Endothelial cell of umbilical vein (primary cell): ENCODE data around the gene PFKFB4. TPM values are rescaled to one million over a fixed set of nuclear protein-coding genes. Genes with fewer than 3 reads are reported as not detected.

Source experiments
- BruUV-seq: library from RNA; stranded (reverse); fragments of 400-500 nt; replicated peaks from 2 replicates; lab custom pipeline; 2021; lab: Mats Ljungman, UMichigan
- CTCF ChIA-PET: fragments of 300-600, 350-600 bp; sonication (Branson Sonifier 250); formaldehyde crosslinking; loops from one replicate; lab custom pipeline; 2021; ENCODE audit warnings: antibody characterized with exemption, inconsistent platforms; lab: Charles Lee
- POLR2A ChIA-PET: fragments of 300-600, 350-600 bp; sonication (Branson Sonifier 250); formaldehyde crosslinking; loops from one replicate; lab custom pipeline; 2021; ENCODE audit warnings: antibody characterized with exemption, inconsistent platforms; lab: Charles Lee
- DNase-seq: peaks from one replicate; pipeline ENCODE4 v3.0.0-alpha.2; 2011; ENCODE audit warnings: low read depth, low spot score
- FAIRE-seq: peaks from 2 replicates; lab custom pipeline; 2011; peaks lifted over from hg19 to GRCh38; lab: Jason Lieb, UNC
- H2AFZ ChIP-seq: 2 replicates; pipeline ENCODE4 v1.6.0; 2012; ENCODE audit warnings: low read depth, low read length, control low read depth, inconsistent platforms
- H3K27ac ChIP-seq: 2 replicates; pipeline ENCODE4 v1.5.1; 2011; ENCODE audit warnings: low read depth, mild to moderate bottlenecking, control low read depth, low read length, moderate library complexity; ENCODE audit not compliant: insufficient read depth
- H3K27me3 ChIP-seq, 2 experiments: 2 replicates each; pipeline versions ENCODE4 v1.6.0 to v1.6.1; 2011; ENCODE audit warnings: low read length in 2 of 2, mixed read lengths in 1 of 2; ENCODE audit not compliant: control insufficient read depth in 2 of 2, insufficient read depth in 2 of 2
- H3K36me3 ChIP-seq, 2 experiments: 2 replicates in 1 of 2; 3 replicates in 1 of 2; pipeline ENCODE4 v1.5.1; 2011; ENCODE audit warnings: low read length in 2 of 2, mild to moderate bottlenecking in 1 of 2, moderate library complexity in 1 of 2; ENCODE audit not compliant: control insufficient read depth in 2 of 2, insufficient read depth in 2 of 2; ENCODE audit errors: extremely low read depth in 1 of 2
- H3K4me1 ChIP-seq: 3 replicates; pipeline ENCODE4 v1.5.1; 2011; ENCODE audit warnings: mild to moderate bottlenecking, low read length; ENCODE audit not compliant: control insufficient read depth, insufficient read depth; ENCODE audit errors: extremely low read depth
- H3K4me2 ChIP-seq: 2 replicates; pipeline ENCODE4 v1.6.1; 2011; ENCODE audit warnings: low read length, control low read depth, mixed read lengths; ENCODE audit not compliant: insufficient read depth
- H3K4me3 ChIP-seq, 3 experiments: fragments of 200-600 bp in 1 of 3; sonication (generic), shearing (Covaris generic) in 1 of 3; replicated peaks in 1 of 3; 2 replicates each; pipeline ENCODE4 v1.5.1; 2011 to 2016; ENCODE audit warnings: control low read depth in 3 of 3, low read length in 3 of 3, mild to moderate bottlenecking in 2 of 3, inconsistent platforms in 1 of 3, low read depth in 1 of 3, moderate library complexity in 1 of 3; ENCODE audit not compliant: insufficient read depth in 1 of 3
- H3K79me2 ChIP-seq: 2 replicates; pipeline ENCODE4 v1.6.0; 2012; ENCODE audit warnings: low read length, inconsistent platforms; ENCODE audit not compliant: control insufficient read depth, insufficient read depth
- H3K9ac ChIP-seq: replicated peaks from 2 replicates; pipeline ENCODE3; 2011; ENCODE audit warnings: low read length, control low read depth; ENCODE audit not compliant: insufficient read depth; ENCODE audit errors: extremely low read depth
- H3K9me1 ChIP-seq: replicated peaks from 3 replicates; pipeline ENCODE4 v1.6.0; 2011; ENCODE audit warnings: mild to moderate bottlenecking, low read length; ENCODE audit not compliant: control insufficient read depth, insufficient read depth; ENCODE audit errors: extremely low read depth
- H3K9me3 ChIP-seq: replicated peaks from 2 replicates; pipeline ENCODE4 v1.5.1; 2012; ENCODE audit warnings: low read length, inconsistent platforms; ENCODE audit not compliant: control insufficient read depth, insufficient read depth
- H4K20me1 ChIP-seq: replicated peaks from 2 replicates; pipeline ENCODE3; 2011; ENCODE audit warnings: mild to moderate bottlenecking, low read length; ENCODE audit not compliant: control insufficient read depth, insufficient read depth; ENCODE audit errors: extremely low read depth
- CTCF ChIP-seq, 2 donors: IDR thresholded peaks; 1 replicate in 1 of 2; 2 replicates in 1 of 2; pipeline ENCODE4 v1.5.1; 2011; ENCODE audit warnings: low read length in 2 of 2, mild to moderate bottlenecking in 2 of 2, moderate library complexity in 2 of 2, control low read depth in 1 of 2, inconsistent platforms in 1 of 2, low read depth in 1 of 2; ENCODE audit not compliant: insufficient read depth in 1 of 2; ENCODE audit errors: extremely low read depth in 1 of 2
- EZH2 ChIP-seq: IDR thresholded peaks from 2 replicates; pipeline ENCODE4 v1.6.1; 2012; ENCODE audit warnings: borderline replicate concordance, low read depth, mild to moderate bottlenecking, moderate library complexity, low read length, inconsistent platforms; ENCODE audit not compliant: severe bottlenecking
- FOS ChIP-seq: IDR thresholded peaks from 2 replicates; pipeline ENCODE4 v1.6.1; 2011; ENCODE audit warnings: mild to moderate bottlenecking, low read length, moderate library complexity, borderline replicate concordance; ENCODE audit not compliant: insufficient read depth
- GATA2 ChIP-seq: IDR thresholded peaks from 2 replicates; pipeline ENCODE4 v1.7.0; 2011; ENCODE audit warnings: low read depth, mild to moderate bottlenecking, moderate library complexity, mixed read lengths, low read length; ENCODE audit not compliant: insufficient read length, insufficient read depth
- JUN ChIP-seq: IDR thresholded peaks from 2 replicates; pipeline ENCODE4 v1.6.1; 2011; ENCODE audit warnings: borderline replicate concordance, low read depth; ENCODE audit not compliant: insufficient read length, insufficient read depth
- MYC ChIP-seq: IDR thresholded peaks from one replicate; pipeline ENCODE4 v1.6.1; 2011; ENCODE audit warnings: mild to moderate bottlenecking, low read depth, low read length
- POLR2A ChIP-seq: IDR thresholded peaks from 2 replicates; pipeline ENCODE4 v1.6.1; 2012; ENCODE audit warnings: low read depth, mild to moderate bottlenecking, control low read depth, low read length
- POLR2AphosphoS5 ChIP-seq: IDR thresholded peaks from 2 replicates; pipeline ENCODE4 v1.6.1; 2012; ENCODE audit warnings: low read depth, mild to moderate bottlenecking, control low read depth, low read length, moderate library complexity; ENCODE audit not compliant: insufficient read depth
- dilution Hi-C: fragments of 300-500 bp; cut with MboI; formaldehyde crosslinking; loops from one replicate; pipeline ENCODE4 v1.15.0; 2019; ENCODE audit warnings: low sequenced_read_pairs; ENCODE audit not compliant: extremely low pct_ligation_motif_present
- intact Hi-C: fragments of 100-400 bp; cut with micrococcal nuclease; formaldehyde crosslinking; loops from one replicate; pipeline ENCODE4 v1.10.0; 2022
- polyA plus RNA-seq, 4 experiments: library from polyadenylated mRNA; depleted of rRNA in 3 of 4; stranded (reverse) in 3 of 4; unstranded in 1 of 4; fragments of >200 nt; gene quantifications; 2 replicates each; pipeline versions ENCODE4 v1.2.1 to v1.2.3, GENCODE V29; 2011 to 2012; ENCODE audit warnings: missing spikeins in 1 of 4
- total RNA-seq: library from RNA; stranded (reverse); gene quantifications from 2 replicates; pipeline ENCODE4 v1.2.3, GENCODE V29; 2021
- TF ChIP-seq, protein P1 (sequence below): IDR thresholded peaks from 2 replicates; pipeline ENCODE4 v1.6.1; 2011; ENCODE audit not compliant: insufficient read depth, insufficient read length

PFKFB4 gene
- total and polyA plus RNA-seq, 2 donors (not counting 3 experiments of a cell fraction or from before 2014, with no cell fraction given), result 4.0 to 4.2 TPM

GRCh38 chr3:48567500-48567899 lies 10.9 kb upstream of the PFKFB4 start:
- FAIRE-seq, result no peak
- Histone ChIP-seq H2AFZ (no peak overlapping the region), H3K9me3 (no peaks in the 10 kb centered on the region), H3K79me2 (no peaks in the 10 kb centered on the region), H3K36me3 (no peaks in the 10 kb centered on the region), H3K4me2 (no peak overlapping the region), H3K4me1 (peaks cover 13% of the 10 kb centered on the region), H3K27me3 (no peaks in the 10 kb centered on the region), H3K9ac (no peak overlapping the region), H3K9me1 (no peaks in the 10 kb centered on the region), H4K20me1 (no peaks in the 10 kb centered on the region), H3K27ac (no peak overlapping the region), H3K4me3 (no peak overlapping the region)
- dilution Hi-C loops (no loop called here), intact Hi-C loops (no loop called here)
- TF ChIP-seq EZH2, result no peak
- TF ChIP-seq, protein P1, sequence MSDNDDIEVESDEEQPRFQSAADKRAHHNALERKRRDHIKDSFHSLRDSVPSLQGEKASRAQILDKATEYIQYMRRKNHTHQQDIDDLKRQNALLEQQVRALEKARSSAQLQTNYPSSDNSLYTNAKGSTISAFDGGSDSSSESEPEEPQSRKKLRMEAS, result no peak
- no peak for TF ChIP-seq MYC
- TF ChIP-seq POLR2AphosphoS5, result no peak
- TF ChIP-seq GATA2, result no peak
- no peak for TF ChIP-seq CTCF (IDR thresholded peaks at IDR 0.05; ENCODE audit: extremely low read depth in 1 of 2, insufficient read depth in 1 of 2, low read depth in 1 of 2, low read length in 2 of 2)
- TF ChIP-seq POLR2A, result no peak
- no peak for TF ChIP-seq JUN
- no peak for TF ChIP-seq FOS
- POLR2A ChIA-PET, result no interaction called here
- CTCF ChIA-PET, result interaction anchor here (1.1 to 2.2 kb wide), 3 partner anchors 9 to 131 kb away, joined by 3 to 10 read pairs (median 3); no protein-coding TSS in a partner anchor
- BruUV-seq, result no TSS peak
- DNase-seq, result no peak
